Vagina (tissue), 2 donors: ENCODE measurements around the gene MRPS15. TPM values are rescaled to one million over a fixed set of nuclear protein-coding genes. Genes with fewer than 3 reads are reported as not detected.
A peak's percentile ranks its signal among the peaks of the same experiment; 100 is the strongest.
"Not testable (repeated sequence)": the region's sequence is repeated elsewhere in the genome, so short reads cannot be mapped to it uniquely, and the experiment has no call there.

Source experiments
- DNase-seq, 2 donors: peaks; one replicate each; pipeline ENCODE4 v3.0.0-alpha.2; 2017; ENCODE audit errors: extremely low spot score in 2 of 2
- H3K27ac ChIP-seq: fragments of 200-600 bp; sonication (generic); one replicate; pipeline ENCODE4 v1.5.1; 2019
- H3K27me3 ChIP-seq: fragments of 200-600 bp; sonication (generic); one replicate; pipeline ENCODE4 v1.5.1; 2019
- H3K36me3 ChIP-seq, 2 donors: fragments of 200-600 bp; sonication (generic); one replicate each; pipeline ENCODE4 v1.5.1; 2017 to 2019
- H3K4me1 ChIP-seq: fragments of 200-600 bp; sonication (generic); one replicate; pipeline ENCODE4 v1.5.1; 2019
- H3K4me3 ChIP-seq, 2 donors: fragments of 200-600 bp; sonication (generic); 1 replicate in 1 of 2; 2 replicates in 1 of 2; pipeline ENCODE4 v1.5.1; 2016 to 2019
- H3K9me3 ChIP-seq: fragments of 200-600 bp; sonication (generic); one replicate; pipeline ENCODE4 v1.5.1; 2019
- CTCF ChIP-seq, 3 experiments: fragments of 450-650 bp in 2 of 3; fragments of 200-600 bp in 1 of 3; sonication (generic) in 1 of 3; IDR thresholded peaks; one replicate each; pipeline ENCODE4 v1.5.1; 2017 to 2019; ENCODE audit warnings: antibody characterized with exemption in 3 of 3, mild to moderate bottlenecking in 2 of 3, moderate library complexity in 2 of 3
- POLR2A ChIP-seq, 2 donors: fragments of 450-650 bp; IDR thresholded peaks; one replicate each; pipeline ENCODE4 v1.6.1; 2017; ENCODE audit warnings: antibody characterized with exemption in 2 of 2, mild to moderate bottlenecking in 2 of 2, moderate library complexity in 2 of 2
- POLR2AphosphoS5 ChIP-seq, 2 donors: sonication (generic); formaldehyde crosslinking; IDR thresholded peaks; one replicate each; pipeline ENCODE4 v1.9.0; 2017; ENCODE audit warnings: antibody characterized with exemption in 2 of 2, mild to moderate bottlenecking in 2 of 2, low read depth in 1 of 2; ENCODE audit not compliant: insufficient read depth in 1 of 2
- intact Hi-C: fragments of 100-400 bp; cut with DNase I; formaldehyde crosslinking; loops from one replicate; pipeline ENCODE4 v1.15.1; 2023
- total RNA-seq: library from RNA; depleted of rRNA; stranded (reverse); fragments of >200 nt; gene quantifications from one replicate; pipeline ENCODE4 v1.2.3, GENCODE V29; 2016

MRPS15 gene
- 54.0 TPM for total RNA-seq

- H3K36me3 ChIP-seq: peaks cover 0 to 21% of the 10 kb centered on the region in 2 donors
- peak within 1 kb of the TSS; percentile 95 for H3K27ac ChIP-seq
- peaks cover 26% of the 10 kb centered on the region for H3K4me1 ChIP-seq
- no peaks in the 10 kb centered on the region for H3K9me3 ChIP-seq
- no peaks in the 10 kb centered on the region for H3K27me3 ChIP-seq
- TF ChIP-seq POLR2A (IDR thresholded peaks at IDR 0.05): peak in 1 of 2 donors; percentile 89
- TF ChIP-seq CTCF (IDR thresholded peaks at IDR 0.05): no peak
- peak; percentile 97 to 98 for TF ChIP-seq POLR2AphosphoS5 (IDR thresholded peaks at IDR 0.05; ENCODE audit: insufficient read depth in 1 of 2, low read depth in 1 of 2)
- intact Hi-C loops: no loop called here
- DNase-seq: peak in 1 of 2 donors; percentile 96
- H3K4me3 ChIP-seq: peak within 1 kb of the TSS; percentile 89 to 99
These were observed at the start of gene MRPS15 for GRCh38 chr1:36463803-36464604. TSS of gene MRPS15 (minus strand) at chr1:36464384. CDS start at chr1:36464275, 109 bp downstream.

GRCh38 chr1:36512842-36513241, 48.7 kb upstream of the MRPS15 start:
- no peak for TF ChIP-seq POLR2A (IDR thresholded peaks at IDR 0.05)
- TF ChIP-seq POLR2AphosphoS5 (IDR thresholded peaks at IDR 0.05; ENCODE audit: insufficient read depth in 1 of 2, low read depth in 1 of 2): no peak
- no peak for TF ChIP-seq CTCF (IDR thresholded peaks at IDR 0.05)

GRCh38 chr1:36511804-36512798, 47.9 kb upstream of the MRPS15 start:
- TF ChIP-seq CTCF (IDR thresholded peaks at IDR 0.05) (no peak), POLR2A (IDR thresholded peaks at IDR 0.05) (no peak), POLR2AphosphoS5 (IDR thresholded peaks at IDR 0.05; ENCODE audit: insufficient read depth in 1 of 2, low read depth in 1 of 2) (no peak)
- H3K36me3 ChIP-seq: no peaks in the 10 kb centered on the region
- intact Hi-C loops: no loop called here
- DNase-seq: no peak
- H3K9me3 ChIP-seq: no peaks in the 10 kb centered on the region
- H3K4me3 ChIP-seq: no peak overlapping the region
- H3K4me1 ChIP-seq: no peaks in the 10 kb centered on the region
- no peak overlapping the region for H3K27ac ChIP-seq
- H3K27me3 ChIP-seq: no peaks in the 10 kb centered on the region

More at GRCh38 chr1:36512842-36513241, 48.7 kb upstream of the MRPS15 start:
- DNase-seq: no peak
- intact Hi-C loops: no loop called here
- H3K27me3 ChIP-seq: no peaks in the 10 kb centered on the region
- H3K9me3 ChIP-seq: no peaks in the 10 kb centered on the region
- no peaks in the 10 kb centered on the region for H3K4me1 ChIP-seq
- no peak overlapping the region for H3K27ac ChIP-seq
- no peaks in the 10 kb centered on the region for H3K36me3 ChIP-seq
- no peak overlapping the region for H3K4me3 ChIP-seq

- H3K27me3 ChIP-seq, intact Hi-C loops: not testable (repeated sequence)
These were observed 47.0 kb upstream of the MRPS15 start for GRCh38 chr1:36511220-36511619.

GRCh38 chr1:36510418-36510817, 46.2 kb upstream of the MRPS15 start:
- TF ChIP-seq POLR2A (IDR thresholded peaks at IDR 0.05) (no peak), POLR2AphosphoS5 (IDR thresholded peaks at IDR 0.05; ENCODE audit: insufficient read depth in 1 of 2, low read depth in 1 of 2) (no peak), CTCF (IDR thresholded peaks at IDR 0.05) (no peak)
- H3K4me3 ChIP-seq: no peak overlapping the region
- H3K4me1 ChIP-seq: no peaks in the 10 kb centered on the region
- H3K27me3 ChIP-seq: no peaks in the 10 kb centered on the region
- intact Hi-C loops: no loop called here
- no peaks in the 10 kb centered on the region for H3K36me3 ChIP-seq
- DNase-seq: no peak
- H3K27ac ChIP-seq: no peak overlapping the region
- H3K9me3 ChIP-seq: no peaks in the 10 kb centered on the region

More at GRCh38 chr1:36511220-36511619, 47.0 kb upstream of the MRPS15 start:
- H3K27ac ChIP-seq, H3K9me3 ChIP-seq, H3K4me3 ChIP-seq, H3K36me3 ChIP-seq, H3K4me1 ChIP-seq, DNase-seq: not testable (repeated sequence)
